Heart right ventricle (tissue), 16 donors: ENCODE results near the gene SPATC1L. TPM values are rescaled to one million over a fixed set of nuclear protein-coding genes. Genes with fewer than 3 reads are reported as not detected.
"Not testable (repeated sequence)": the region's sequence is repeated elsewhere in the genome, so short reads cannot be mapped to it uniquely, and the experiment has no call there.

Experiments used
- ATAC-seq, 8 donors: fragments of 200-7000 bp; cut with Tn5 transposase; one replicate each; pipeline ENCODE4 v1.9.1; 2020; ENCODE audit warnings: mild to moderate bottlenecking in 8 of 8, moderate library complexity in 8 of 8, moderate number of reproducible peaks in 1 of 8
- DNase-seq, 2 donors: peaks; one replicate each; pipeline ENCODE4 v3.0.0-alpha.2; 2020
- H3K27ac ChIP-seq, 10 donors: fragments of 200-600 bp; sonication (generic) in 2 of 10; one replicate each; pipeline versions ENCODE4 v1.5.0 to v1.8.0; 2020 to 2022; ENCODE audit warnings: mild to moderate bottlenecking in 3 of 10
- H3K27me3 ChIP-seq, 7 donors: fragments of 200-600 bp; one replicate each; pipeline ENCODE4 v1.8.0; 2021 to 2022; ENCODE audit warnings: mild to moderate bottlenecking in 2 of 7
- H3K36me3 ChIP-seq, 9 donors: fragments of 200-600 bp; sonication (generic) in 1 of 9; one replicate each; pipeline versions ENCODE4 v1.5.0 to v1.8.0; 2020 to 2022; ENCODE audit warnings: mild to moderate bottlenecking in 2 of 9
- H3K4me1 ChIP-seq, 9 donors: fragments of 200-600 bp; sonication (generic) in 1 of 9; one replicate each; pipeline versions ENCODE4 v1.5.0 to v1.8.0; 2020 to 2022; ENCODE audit warnings: mild to moderate bottlenecking in 4 of 9
- H3K4me3 ChIP-seq, 10 donors: fragments of 200-600 bp; sonication (generic) in 2 of 10; one replicate each; pipeline versions ENCODE4 v1.5.0 to v1.8.0; 2020 to 2022; ENCODE audit warnings: mild to moderate bottlenecking in 7 of 10, moderate library complexity in 2 of 10
- H3K9me3 ChIP-seq, 11 donors: fragments of 200-600 bp in 10 of 11; sonication (generic) in 2 of 11; one replicate each; pipeline versions ENCODE4 v1.5.0 to v1.8.0; 2013 to 2022; ENCODE audit warnings: mild to moderate bottlenecking in 2 of 11, control low read depth in 1 of 11, moderate library complexity in 1 of 11
- CTCF ChIP-seq, 9 donors: fragments of 200-600 bp; sonication (generic) in 2 of 9; IDR thresholded peaks; one replicate each; pipeline versions ENCODE4 v1.5.0 to v1.8.0; 2021 to 2022; ENCODE audit warnings: antibody characterized with exemption in 9 of 9, mild to moderate bottlenecking in 5 of 9, moderate library complexity in 1 of 9
- WGBS, 2 donors: extraction: QIAGEN DNeasy Blood & Tissue Kit; methylation state at CpG; one replicate each; pipeline ENCODE4 v1.1.7; 2013; ENCODE audit warnings: inconsistent platforms in 1 of 2; 5-methylcytosine and 5-hydroxymethylcytosine counted together
- intact Hi-C, 10 donors: fragments of 100-400 bp; cut with DNase I; formaldehyde crosslinking; loops; one replicate each; pipeline versions ENCODE4 v1.11.1 to v1.14.2; 2022
- polyA plus RNA-seq, 2 donors: library from polyadenylated mRNA; stranded (reverse); fragments of 200-250 nt; gene quantifications; one replicate each; pipeline ENCODE4 v1.2.3, GENCODE V29; 2013
- total RNA-seq, 10 donors: library from RNA; stranded (reverse); fragmentation: NEBNext Ultra II Directional in 3 of 10; extraction: Animal tissue kit (Norgen Biotek cat#: 25700) in 3 of 10; gene quantifications; one replicate each; pipeline versions ENCODE4 v1.2.1 to v1.2.4, GENCODE V29; 2021 to 2023
- donor health status: Arrhythmogenic right ventricular cardiomyopathy.
- donor health status: ischemic (EF 13 %, LVEDD 7.1; RV severe dilation, severe dysfunction).
- donor health status: healthy with polysubstance abuse.
- donor health status: DM: no; HTN: yes; CAD: no.
- donor health status: DM: no; HTN: no; CAD: no.
- donor health status: ischemic (EF 25% LVEDD 6.9; RV normal size, moderate dysfunction).
- donor health status: ischemic (EF 25% LVEDD 5.7; RV mildly dilated, moderate dysfunction).
- donor health status: healthy.
- donor health status: DM: yes; HTN: yes; CAD: no.
- donor health status: Ischemic cardiomyopathy.
- donor health status: ischemic (EF 35%, LVEDD 5.7; RV mildly dilated, moderate dysfunction).
- donor health status: nonischemic (EF 11% LVEDD 7.7; RV severe dilation, severe dysfunction).
- donor health status: DM: yes; HTN: yes; CAD: no.
- donor health status: PGD.
- donor health status: ischemic (EF 29% LVEDD 5.4; RV normal size, mild dysfunction).
- donor health status: nonischemic (EF 23%, LVEDD 6.1; RV moderate dilation, normal function).

The SPATC1L gene
- total and polyA plus RNA-seq, 12 donors = 4.7 to 14.6 (median 8.4) TPM

GRCh38 chr21:46184625-46185555, 631 bp upstream of the SPATC1L start:
- H3K4me1 ChIP-seq = peaks cover 14 to 36% (median 31%) of the 10 kb centered on the region in 9 donors
- intact Hi-C loops = loop anchor here in 3 of 10 donors (5.0 to 10.0 kb wide), 3 partner anchors 42 to 140 kb away; partner anchors contain the start of genes LSS (in 2 of the 3), C21orf58 (in 1 of the 3), MCM3AP (in 1 of the 3) and PCNT (in 1 of the 3)
- DNase-seq (peak; percentile 81 to 89), ATAC-seq (peak in 7 of 8 donors; percentile 55 to 81 (median 74))
- H3K36me3 ChIP-seq = peaks cover 0 to 5% (median 0%) of the 10 kb centered on the region in 9 donors
- peak overlapping the region; percentile 65 to 97 (median 82) for H3K27ac ChIP-seq
- no peaks in the 10 kb centered on the region for H3K9me3 ChIP-seq
- H3K27me3 ChIP-seq = no peaks in the 10 kb centered on the region
- peak overlapping the region; percentile 52 to 85 (median 66) for H3K4me3 ChIP-seq
- WGBS, 2 donors = 15 to 45% methylated on average over 29 to 30 of the region's 30 CpGs
- no peak for TF ChIP-seq CTCF (IDR thresholded peaks at IDR 0.05)

- intact Hi-C loops = loop anchor here in 1 of 10 donors (10.0 kb wide), 2 partner anchors 101 to 141 kb away; partner anchors contain the start of genes C21orf58, MCM3AP, PCNT and YBEY
- DNase-seq, ATAC-seq, H3K36me3 ChIP-seq, H3K9me3 ChIP-seq, H3K27me3 ChIP-seq: not testable (repeated sequence)
- peak overlapping the region in 1 of 10 donors; percentile 66 for H3K27ac ChIP-seq
- H3K4me3 ChIP-seq = peak overlapping the region in 7 of 10 donors; percentile 51 to 96 (median 67)
- H3K4me1 ChIP-seq = peaks cover 3 to 22% (median 16%) of the 10 kb centered on the region in 9 donors
- WGBS, 2 donors = 62 to 69% methylated on average over 5 to 6 of the region's 13 CpGs
Observed at GRCh38 chr21:46183337-46183909, 836 bp downstream of the SPATC1L start.

- Histone ChIP-seq H3K9me3 (no peaks in the 10 kb centered on the region), H3K27ac (no peak overlapping the region), H3K36me3 (no peaks in the 10 kb centered on the region), H3K4me3 (no peak overlapping the region), H3K27me3 (no peaks in the 10 kb centered on the region), H3K4me1 (peaks cover 0 to 15% (median 10%) of the 10 kb centered on the region in 9 donors)
- 90 to 91% methylated on average over 43 to 44 of the region's 44 CpGs for WGBS, 2 donors
- intact Hi-C loops = loop anchor here in 1 of 10 donors (10.0 kb wide), 2 partner anchors 102 to 142 kb away; partner anchors contain the start of genes C21orf58, MCM3AP, PCNT and YBEY
- DNase-seq (peak in 1 of 2 donors; percentile 51), ATAC-seq (peak in 3 of 8 donors; percentile 2 to 39 (median 25))
- no peak for TF ChIP-seq CTCF (IDR thresholded peaks at IDR 0.05)
Observed at GRCh38 chr21:46182548-46183336, 1.5 kb downstream of the SPATC1L start.

- peak in 1 of 2 donors; percentile 11 for DNase-seq
- Histone ChIP-seq H3K4me1 (peaks cover 0 to 14% (median 7%) of the 10 kb centered on the region in 9 donors), H3K9me3 (peaks cover 0 to under 1% (median 0%) of the 10 kb centered on the region in 11 donors), H3K27me3 (no peaks in the 10 kb centered on the region), H3K27ac (no peak overlapping the region), H3K4me3 (no peak overlapping the region), H3K36me3 (no peaks in the 10 kb centered on the region)
- 86 to 88% methylated on average over 16 of the region's 16 CpGs for WGBS, 2 donors
- no peak for ATAC-seq
- intact Hi-C loops = loop anchor here in 1 of 10 donors (10.0 kb wide), 2 partner anchors 103 to 143 kb away; partner anchors contain the start of genes C21orf58, MCM3AP, PCNT and YBEY
- TF ChIP-seq CTCF (IDR thresholded peaks at IDR 0.05) = no peak
Observed at GRCh38 chr21:46181953-46182547, 2.2 kb downstream of the SPATC1L start.
